GM23248 (cell line): ENCODE measurements around the gene ZNF648. TPM values are rescaled to one million over a fixed set of nuclear protein-coding genes. Genes with fewer than 3 reads are reported as not detected.

Experiments
- DNase-seq: peaks from one replicate; pipeline ENCODE4 v3.0.0-alpha.2; 2015
- H2AFZ ChIP-seq: fragments of 200-600 bp; sonication (generic); 2 replicates; pipeline ENCODE4 v1.6.1; 2016; ENCODE audit warnings: antibody characterized with exemption
- H3F3A ChIP-seq: fragments of 200-600 bp; sonication (generic); 2 replicates; pipeline ENCODE4 v1.6.1; 2016; ENCODE audit warnings: mild to moderate bottlenecking, antibody characterized with exemption, mixed run types; ENCODE audit not compliant: insufficient read depth
- H3K27ac ChIP-seq: fragments of 200-600 bp; sonication (generic); 2 replicates; pipeline ENCODE4 v1.5.1; 2016; ENCODE audit warnings: mild to moderate bottlenecking
- H3K27me3 ChIP-seq: fragments of 200-600 bp; sonication (generic); replicated peaks from 2 replicates; pipeline ENCODE4 v1.6.1; 2016; ENCODE audit warnings: mild to moderate bottlenecking; ENCODE audit not compliant: insufficient read depth
- H3K36me3 ChIP-seq: fragments of 200-600 bp; sonication (generic); 2 replicates; pipeline ENCODE4 v1.6.1; 2016; ENCODE audit warnings: low read depth, mild to moderate bottlenecking
- H3K4me1 ChIP-seq: fragments of 200-600 bp; sonication (generic); 2 replicates; pipeline ENCODE4 v1.6.1; 2016; ENCODE audit warnings: mild to moderate bottlenecking; ENCODE audit not compliant: insufficient read depth
- H3K4me2 ChIP-seq: fragments of 200-600 bp; sonication (generic); one replicate; pipeline ENCODE4 v1.6.1; 2016; ENCODE audit warnings: mild to moderate bottlenecking; ENCODE audit not compliant: unreplicated experiment
- H3K4me3 ChIP-seq: fragments of 200-600 bp; sonication (generic); 2 replicates; pipeline ENCODE4 v1.5.1; 2016; ENCODE audit warnings: mild to moderate bottlenecking
- H3K79me2 ChIP-seq: fragments of 200-600 bp; sonication (generic); 2 replicates; pipeline ENCODE4 v1.6.1; 2016; ENCODE audit warnings: mild to moderate bottlenecking; ENCODE audit not compliant: insufficient read depth
- H3K9ac ChIP-seq: fragments of 200-600 bp; sonication (generic); 2 replicates; pipeline ENCODE4 v1.6.1; 2016; ENCODE audit warnings: mild to moderate bottlenecking
- H3K9me2 ChIP-seq: fragments of 200-600 bp; sonication (generic); 2 replicates; pipeline ENCODE4 v1.6.1; 2016; ENCODE audit warnings: mixed run types, mild to moderate bottlenecking, moderate library complexity; ENCODE audit not compliant: insufficient read depth
- H3K9me3 ChIP-seq: fragments of 200-600 bp; sonication (generic); one replicate; pipeline ENCODE4 v1.6.1; 2017; ENCODE audit warnings: low read depth
- H4K20me1 ChIP-seq: fragments of 200-600 bp; sonication (generic); 2 replicates; pipeline ENCODE4 v1.6.0; 2016; ENCODE audit not compliant: insufficient read depth
- EZH2 ChIP-seq: fragments of 200-600 bp; sonication (generic); IDR thresholded peaks from 2 replicates; pipeline ENCODE4 v1.6.1; 2018; ENCODE audit warnings: antibody characterized with exemption, mild to moderate bottlenecking; ENCODE audit not compliant: insufficient read depth, poor library complexity, severe bottlenecking
- EZH2phosphoT487 ChIP-seq: fragments of 200-600 bp; sonication (generic); IDR thresholded peaks from 2 replicates; pipeline ENCODE4 v1.6.1; 2018; ENCODE audit warnings: antibody characterized with exemption, moderate library complexity, mild to moderate bottlenecking, low read depth; ENCODE audit not compliant: insufficient read depth
- WGBS, 2 experiments: methylation state at CpG; one replicate each; pipeline ENCODE4 v1.1.6; 2015 to 2017; ENCODE audit warnings: low lambda C conversion rate in 2 of 2, low coverage in 1 of 2; ENCODE audit errors: missing lambda C conversion rate in 2 of 2; 5-methylcytosine and 5-hydroxymethylcytosine counted together
- in situ Hi-C: fragments of 300-500 bp; cut with MboI; formaldehyde crosslinking; loops from 2 replicates; pipeline ENCODE4 v1.15.0; 2020
- polyA plus RNA-seq: library from polyadenylated mRNA; unstranded; fragments of >200 nt; fragmentation: Nextera tagmentation; extraction: Ambion mirVana; gene quantifications from 2 replicates; pipeline ENCODE4 v1.2.1, GENCODE V29; 2016
- total RNA-seq: library from RNA; depleted of rRNA; stranded (reverse); fragments of >200 nt; shearing (Covaris generic); gene quantifications from 2 replicates; pipeline ENCODE4 v1.2.3, GENCODE V29; 2014

ZNF648 gene
- total and polyA plus RNA-seq, 2 experiments from 2014 or later: not detected

- DNase-seq: no peak
- H4K20me1 ChIP-seq: no peaks in the 10 kb centered on the region
- H3K36me3 ChIP-seq: no peaks in the 10 kb centered on the region
- no peak for TF ChIP-seq EZH2phosphoT487
- no peak for TF ChIP-seq EZH2
- no peak overlapping the region for H3K9ac ChIP-seq
- H3K4me1 ChIP-seq: no peaks in the 10 kb centered on the region
- H3K4me2 ChIP-seq: no peak overlapping the region
- WGBS, 2 experiments: 29 to 33% methylated on average over 1 of the region's 1 CpG
- H3K4me3 ChIP-seq: no peak overlapping the region
- H3K9me3 ChIP-seq: no peaks in the 10 kb centered on the region
- no peaks in the 10 kb centered on the region for H3F3A ChIP-seq
- H3K9me2 ChIP-seq: no peaks in the 10 kb centered on the region
- no peaks in the 10 kb centered on the region for H3K79me2 ChIP-seq
- H3K27me3 ChIP-seq: no peaks in the 10 kb centered on the region; the same call in 1 of the 2 replicates
- no peak overlapping the region for H2AFZ ChIP-seq
- H3K27ac ChIP-seq: no peak overlapping the region
- in situ Hi-C loops: loop anchor here (25.0 kb wide), 1 partner anchor 694 kb away; the partner anchor contains the start of gene NPL
Measured at GRCh38 chr1:182093781-182094180, 32.3 kb upstream of the ZNF648 start.

DNA sequence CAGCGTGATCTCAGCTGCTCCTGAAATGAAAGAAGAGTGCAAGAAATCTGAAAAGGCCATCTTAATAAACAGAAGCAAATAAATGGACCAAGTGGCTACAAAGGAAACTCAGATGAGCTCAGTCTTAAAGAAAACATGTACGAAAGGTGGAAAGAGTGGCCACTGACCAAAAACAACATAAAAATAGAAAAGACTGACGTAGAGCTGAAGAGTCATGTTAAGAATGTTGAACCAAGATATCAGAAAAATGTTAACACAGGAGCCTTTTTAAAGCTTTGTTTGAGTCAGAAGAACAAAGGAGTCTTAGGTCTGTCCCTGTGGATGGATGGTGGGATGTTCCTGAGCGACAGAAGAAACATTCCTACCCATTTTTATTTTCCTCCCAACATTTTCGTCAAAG is 30.8 kb upstream of the ZNF648 start:
- no peak overlapping the region for H2AFZ ChIP-seq
- no peak overlapping the region for H3K27ac ChIP-seq
- TF ChIP-seq EZH2phosphoT487 (no peak), EZH2 (no peak)
- H3K9ac ChIP-seq: no peak overlapping the region
- no peaks in the 10 kb centered on the region for H3F3A ChIP-seq
- no peak overlapping the region for H3K4me2 ChIP-seq
- no peak overlapping the region for H3K4me3 ChIP-seq
- H3K4me1 ChIP-seq: no peaks in the 10 kb centered on the region
- no peaks in the 10 kb centered on the region; the same call in 1 of the 2 replicates for H3K27me3 ChIP-seq
- H3K79me2 ChIP-seq: no peaks in the 10 kb centered on the region
- WGBS, 2 experiments: 34 to 44% methylated on average over 5 of the region's 5 CpGs
- no peaks in the 10 kb centered on the region for H3K9me3 ChIP-seq
- no peaks in the 10 kb centered on the region for H4K20me1 ChIP-seq
- H3K36me3 ChIP-seq: no peaks in the 10 kb centered on the region
- no peak for DNase-seq
- in situ Hi-C loops: loop anchor here (25.0 kb wide), 1 partner anchor 695 kb away; the partner anchor contains the start of gene NPL
- H3K9me2 ChIP-seq: no peaks in the 10 kb centered on the region

DNA sequence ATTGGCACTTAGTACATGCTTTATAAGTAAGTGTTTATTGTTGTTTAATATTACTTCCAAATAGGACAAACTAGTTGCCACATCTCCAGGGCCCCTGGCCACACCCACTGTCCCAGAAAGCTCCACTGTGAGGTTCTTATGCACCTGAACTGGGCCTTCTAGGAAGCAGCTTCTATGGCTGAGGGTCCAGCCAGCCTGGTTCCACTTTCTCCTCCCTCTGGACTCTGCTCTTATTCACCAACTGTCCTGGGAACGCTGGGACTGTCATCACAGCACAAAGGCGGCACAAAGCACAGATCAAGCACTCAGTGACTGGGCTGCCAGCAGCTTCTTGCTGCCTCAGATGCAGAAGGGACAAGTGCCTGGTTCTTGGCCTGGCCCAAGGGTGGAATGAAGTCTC is 29.6 kb upstream of the ZNF648 start:
- in situ Hi-C loops: loop anchor here (25.0 kb wide), 1 partner anchor 696 kb away; the partner anchor contains the start of gene NPL

GRCh38 chr1:182087719-182088350 is 26.3 kb upstream of the ZNF648 start:
- no peaks in the 10 kb centered on the region for H3K9me2 ChIP-seq
- no peaks in the 10 kb centered on the region for H3K27me3 ChIP-seq
- peaks cover 7% of the 10 kb centered on the region for H3F3A ChIP-seq
- H2AFZ ChIP-seq: no peak overlapping the region
- H3K36me3 ChIP-seq: no peaks in the 10 kb centered on the region
- no peaks in the 10 kb centered on the region for H3K4me1 ChIP-seq
- no peak overlapping the region for H3K9ac ChIP-seq
- DNase-seq: no peak
- no peaks in the 10 kb centered on the region for H4K20me1 ChIP-seq
- TF ChIP-seq EZH2 (no peak), EZH2phosphoT487 (no peak)
- H3K4me3 ChIP-seq: no peak overlapping the region
- no peak overlapping the region for H3K4me2 ChIP-seq
- in situ Hi-C loops: loop anchor here (5.0 to 25.0 kb wide), 2 partner anchors 309 to 699 kb away; partner anchors contain the start of gene NPL
- H3K79me2 ChIP-seq: no peaks in the 10 kb centered on the region
- 57 to 60% methylated on average over 6 of the region's 6 CpGs for WGBS, 2 experiments
- no peaks in the 10 kb centered on the region for H3K9me3 ChIP-seq
- no peak overlapping the region for H3K27ac ChIP-seq

More for the DNA sequence above, 29.6 kb upstream of the ZNF648 start:
- Histone ChIP-seq H3K4me2 (no peak overlapping the region), H3K27ac (no peak overlapping the region), H3K9ac (no peak overlapping the region), H3K4me1 (no peaks in the 10 kb centered on the region), H3K9me3 (no peaks in the 10 kb centered on the region), H4K20me1 (no peaks in the 10 kb centered on the region), H3K27me3 (no peaks in the 10 kb centered on the region; the same call in 1 of the 2 replicates), H3K79me2 (no peaks in the 10 kb centered on the region), H2AFZ (no peak overlapping the region), H3F3A (no peaks in the 10 kb centered on the region), H3K36me3 (no peaks in the 10 kb centered on the region), H3K9me2 (no peaks in the 10 kb centered on the region), H3K4me3 (no peak overlapping the region)
- WGBS, 2 experiments: 44 to 48% methylated on average over 2 of the region's 2 CpGs
- TF ChIP-seq EZH2 (no peak), EZH2phosphoT487 (no peak)
- DNase-seq: no peak
